HK-2 (cell line): Measurements from ENCODE around the gene EIF6.
A peak's percentile ranks its signal among the peaks of the same experiment; 100 is the strongest.
"Not testable (repeated sequence)": the region's sequence is repeated elsewhere in the genome, so short reads cannot be mapped to it uniquely, and the experiment has no call there.

ENCODE experiments used
- DNase-seq: peaks from one replicate; pipeline ENCODE4 v3.0.0-alpha.2; 2018; ENCODE audit not compliant: unreplicated experiment

The EIF6 gene

GRCh38 chr20:35279533-35280174 lies 4.9 kb downstream of the EIF6 start:
- no peak for DNase-seq

GRCh38 chr20:35279040-35279439 lies 5.5 kb downstream of the EIF6 start:
- DNase-seq: no peak

- DNase-seq: no peak
Measured at GRCh38 chr20:35277531-35278395, 6.8 kb downstream of the EIF6 start, which contains the start of gene MMP24OS. Gene MMP24OS (minus strand): TSS chr20:35278122. CDS start chr20:35277929, 193 bp downstream.

GRCh38 chr20:35277127-35277526 lies 7.4 kb downstream of the EIF6 start:
- DNase-seq: no peak

GRCh38 chr20:35276408-35276807 lies 8.2 kb downstream of the EIF6 start:
- DNase-seq: peak; percentile 69

GRCh38 chr20:35275741-35276251 lies 8.8 kb downstream of the EIF6 start:
- peak; percentile 47 for DNase-seq

- DNase-seq: no peak
Measured at GRCh38 chr20:35274172-35275092, 10.1 kb downstream of the EIF6 start.

- no peak for DNase-seq
Measured at GRCh38 chr20:35273449-35274171, 11.0 kb downstream of the EIF6 start.

- no peak for DNase-seq
Measured at GRCh38 chr20:35271904-35272303, 12.7 kb downstream of the EIF6 start.

- peak; percentile 41 for DNase-seq
Measured at GRCh38 chr20:35271073-35271882, 13.3 kb downstream of the EIF6 start.

GRCh38 chr20:35270021-35270902 lies 14.3 kb downstream of the EIF6 start:
- DNase-seq: no peak

- DNase-seq: peak; percentile 87
Measured at GRCh38 chr20:35269055-35269781, 15.4 kb downstream of the EIF6 start.

- DNase-seq: no peak
Measured at GRCh38 chr20:35267092-35267491, 17.5 kb downstream of the EIF6 start.

GRCh38 chr20:35264755-35265154 lies 19.8 kb downstream of the EIF6 start:
- DNase-seq: peak; percentile 78

GRCh38 chr20:35263532-35264341 lies 20.8 kb downstream of the EIF6 start:
- peak; percentile 88 for DNase-seq

- DNase-seq: peak; percentile 94
Measured at GRCh38 chr20:35262731-35263531, 21.6 kb downstream of the EIF6 start.

GRCh38 chr20:35262321-35262720 lies 22.3 kb downstream of the EIF6 start:
- DNase-seq: not testable (repeated sequence)
